Peyer's patch (tissue), 4 donors: ENCODE data around the gene KLHL30.

Experiments
- CTCF ChIP-seq, 6 experiments: fragments of 450-650 bp in 4 of 6; fragments of 200-600 bp in 2 of 6; sonication (generic) in 1 of 6; IDR thresholded peaks; one replicate each; pipeline ENCODE4 v1.5.1; 2017 to 2019; ENCODE audit warnings: antibody characterized with exemption in 6 of 6, mild to moderate bottlenecking in 3 of 6, moderate library complexity in 1 of 6
- POLR2A ChIP-seq, 2 donors: fragments of 450-650 bp; IDR thresholded peaks; one replicate each; pipeline ENCODE4 v1.5.1; 2017; ENCODE audit warnings: antibody characterized with exemption in 2 of 2, mild to moderate bottlenecking in 2 of 2, moderate library complexity in 2 of 2

- no peak for TF ChIP-seq CTCF (IDR thresholded peaks at IDR 0.05)
- no peak for TF ChIP-seq POLR2A (IDR thresholded peaks at IDR 0.05)
Observed at GRCh38 chr2:238100821-238101771, 37.4 kb upstream of the KLHL30 start.
